RKO (cell line): ENCODE data around the gene TMEM88.
"Not testable (repeated sequence)": the region's sequence is repeated elsewhere in the genome, so short reads cannot be mapped to it uniquely, and the experiment has no call there.

Experiments
- DNase-seq: peaks from one replicate; pipeline ENCODE4 v3.0.0-alpha.2; 2016; ENCODE audit warnings: low spot score

Gene TMEM88, protein sequence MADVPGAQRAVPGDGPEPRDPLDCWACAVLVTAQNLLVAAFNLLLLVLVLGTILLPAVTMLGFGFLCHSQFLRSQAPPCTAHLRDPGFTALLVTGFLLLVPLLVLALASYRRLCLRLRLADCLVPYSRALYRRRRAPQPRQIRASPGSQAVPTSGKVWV

GRCh38 chr17:7854851-7855659, at the start of gene TMEM88:
TMEM88 (plus strand) TSS chr17:7855066; CDS start chr17:7855075, 9 bp downstream.
- DNase-seq, result no peak

- no peak for DNase-seq
Measured at GRCh38 chr17:7806587-7806986, 48.3 kb upstream of the TMEM88 start.

DNA sequence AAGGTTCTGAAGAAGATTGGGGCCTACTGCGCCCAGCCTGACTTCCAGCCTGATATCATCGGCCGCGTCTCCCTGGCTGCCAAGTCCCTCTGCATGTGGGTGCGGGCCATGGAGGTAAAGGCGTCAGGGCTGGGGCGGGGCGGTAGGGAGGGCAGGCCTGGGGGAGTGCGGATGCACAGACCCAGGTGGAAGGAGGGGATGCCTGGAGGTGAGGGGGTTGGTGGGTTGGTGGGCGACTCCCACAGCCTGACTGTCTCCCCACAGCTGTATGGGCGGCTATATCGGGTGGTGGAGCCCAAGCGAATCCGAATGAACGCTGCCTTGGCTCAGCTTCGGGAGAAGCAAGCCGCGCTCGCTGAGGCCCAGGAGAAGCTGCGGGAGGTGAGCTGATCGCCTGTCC, 47.7 kb upstream of the TMEM88 start:
- DNase-seq, result no peak

GRCh38 chr17:7809086-7809790, 45.6 kb upstream of the TMEM88 start:
- DNase-seq, result no peak

DNA sequence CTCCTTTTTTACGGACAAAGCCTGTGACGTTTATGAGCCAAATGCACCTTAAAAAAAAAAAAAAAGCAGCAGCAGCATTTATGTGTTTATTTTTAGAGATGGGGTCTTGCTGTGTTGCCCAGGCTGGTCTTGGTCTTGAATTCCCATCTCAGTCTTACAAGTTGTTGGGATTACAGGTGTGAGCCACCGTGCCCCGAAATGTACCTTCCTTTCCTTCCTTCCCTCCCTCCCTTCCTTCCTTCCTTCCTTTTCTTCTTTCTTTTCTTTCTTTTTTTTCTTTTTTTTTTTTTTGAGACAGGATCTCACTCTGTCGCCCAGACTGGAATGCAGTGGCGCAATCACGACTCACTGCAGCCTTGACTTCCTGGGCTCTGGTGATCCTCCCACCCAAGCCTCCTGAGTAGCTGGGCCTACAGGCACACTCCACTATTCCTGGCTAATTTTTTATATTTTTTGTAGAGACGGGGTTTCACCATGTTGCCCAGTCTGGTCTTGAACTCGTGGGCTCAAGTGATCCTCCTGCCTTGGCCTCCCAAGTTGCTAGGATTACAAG, 45.0 kb upstream of the TMEM88 start:
- not testable (repeated sequence) for DNase-seq

DNA sequence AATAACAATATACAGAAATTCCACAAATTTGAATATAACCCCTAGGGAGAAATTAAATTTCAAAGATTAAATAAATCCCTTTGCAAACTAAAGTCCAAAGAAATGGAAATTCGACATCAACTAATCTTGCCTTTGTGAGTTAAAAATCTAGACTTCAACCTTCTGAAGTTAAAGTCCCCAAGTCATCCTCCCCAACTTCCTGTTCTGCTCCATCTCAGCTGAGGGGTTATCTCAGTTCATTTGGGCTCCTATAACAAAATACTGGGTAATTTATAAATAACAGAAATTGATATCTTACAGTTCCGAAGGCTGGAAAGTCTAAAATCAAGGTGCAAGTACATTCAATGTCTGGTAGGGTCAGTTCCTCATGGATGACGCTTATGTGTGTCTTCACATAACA, 43.6 kb upstream of the TMEM88 start:
- no peak for DNase-seq

- DNase-seq, result no peak
Measured at GRCh38 chr17:7814969-7815368, 39.9 kb upstream of the TMEM88 start.

- DNase-seq, result no peak
Measured at GRCh38 chr17:7816926-7817642, 37.8 kb upstream of the TMEM88 start.

- no peak for DNase-seq
Measured at GRCh38 chr17:7817643-7817964, 37.3 kb upstream of the TMEM88 start.

GRCh38 chr17:7818026-7818425, 36.8 kb upstream of the TMEM88 start:
- DNase-seq, result no peak

- DNase-seq, result no peak
Measured at GRCh38 chr17:7818746-7819645, 35.9 kb upstream of the TMEM88 start.

GRCh38 chr17:7820231-7820630, 34.6 kb upstream of the TMEM88 start:
- no peak for DNase-seq

- DNase-seq, result no peak
Measured at GRCh38 chr17:7822126-7822525, 32.7 kb upstream of the TMEM88 start.

GRCh38 chr17:7823581-7824001, 31.3 kb upstream of the TMEM88 start:
- DNase-seq, result no peak

GRCh38 chr17:7824021-7824924, 30.6 kb upstream of the TMEM88 start:
- DNase-seq, result no peak

DNA sequence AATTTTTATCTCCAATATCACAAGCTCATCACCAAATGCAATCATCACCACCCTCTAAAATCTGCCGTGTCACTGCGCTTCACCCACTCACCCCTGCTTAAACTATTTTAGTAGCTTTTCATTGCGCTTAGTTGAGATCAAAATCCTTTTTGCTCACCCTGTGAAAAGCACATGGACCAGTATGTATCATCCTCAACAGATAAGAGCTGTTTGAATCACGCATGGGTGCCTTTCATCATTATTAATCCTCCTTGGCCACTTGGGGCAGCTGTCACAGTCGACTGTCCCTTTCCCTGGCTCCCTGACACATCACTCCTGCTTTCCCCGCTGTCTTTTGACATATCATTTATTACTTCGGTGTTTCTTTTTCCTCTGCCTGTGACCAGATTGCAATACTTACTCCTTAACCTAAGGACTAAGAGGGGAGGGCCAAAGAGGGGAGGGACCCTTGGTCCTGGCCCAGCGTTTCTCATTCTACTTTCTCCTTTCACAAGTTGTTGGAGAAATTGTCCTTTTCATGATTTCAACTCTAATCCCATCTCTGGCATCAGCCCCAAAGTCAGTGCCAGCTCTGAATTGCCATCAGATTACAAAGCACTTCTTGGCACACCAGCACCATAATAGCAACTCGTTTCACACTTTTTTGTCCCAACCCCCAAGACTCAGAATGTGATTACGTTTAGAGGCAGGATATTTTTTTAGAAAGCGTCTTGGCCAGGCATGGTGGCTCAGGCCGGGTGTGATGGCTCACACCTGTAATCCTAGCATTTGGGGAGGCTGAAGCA, 29.5 kb upstream of the TMEM88 start:
- DNase-seq, result peak; percentile 74

DNA sequence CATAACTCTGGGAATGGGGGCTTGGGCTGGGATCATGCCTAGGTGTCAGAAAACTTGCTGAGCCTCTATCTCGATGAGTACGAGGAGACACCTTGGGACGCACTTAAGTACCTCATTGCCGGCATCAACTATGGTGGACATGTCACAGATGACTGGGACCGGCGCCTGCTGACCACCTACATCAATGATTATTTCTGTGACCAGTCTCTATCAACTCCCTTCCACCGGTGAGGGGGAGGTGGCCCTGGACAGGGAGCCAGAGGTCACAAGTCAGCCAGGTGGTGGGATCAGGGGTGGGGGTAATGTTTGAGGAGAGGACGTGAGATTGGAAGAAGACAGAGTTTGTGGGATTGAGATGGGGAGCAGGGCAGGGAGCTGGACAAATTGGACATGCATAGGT, 24.2 kb upstream of the TMEM88 start:
- DNase-seq, result no peak

DNA sequence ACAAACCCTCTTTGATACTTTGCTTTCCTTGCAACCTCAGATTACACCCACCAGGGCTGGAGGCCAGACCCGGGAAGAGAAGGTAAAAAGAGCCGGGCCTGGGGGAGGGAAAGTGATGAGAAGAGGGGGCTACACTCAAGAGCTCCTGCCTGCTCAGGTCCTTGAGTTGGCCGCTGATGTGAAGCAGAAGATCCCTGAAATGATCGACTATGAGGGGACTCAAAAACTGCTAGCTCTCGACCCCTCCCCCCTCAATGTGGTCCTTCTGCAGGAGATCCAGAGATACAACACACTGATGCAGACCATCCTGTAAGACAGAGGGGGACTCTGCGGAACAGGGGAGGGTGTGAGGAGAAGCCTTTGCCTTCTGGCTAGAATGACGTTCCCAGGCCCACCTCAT, 23.6 kb upstream of the TMEM88 start:
- DNase-seq, result no peak

GRCh38 chr17:7832431-7832830, 22.4 kb upstream of the TMEM88 start:
- DNase-seq, result no peak
